ENCODE results near the gene PHKA1.

GRCh38 chrX:72634331-72634730 lies 79.8 kb downstream of the PHKA1 start:
- TF ChIP-seq CTCF (IDR thresholded peaks at IDR 0.05; ENCODE audit: extremely low read depth in 1 of 2, insufficient read depth in 1 of 2, low read depth in 1 of 2, low read length in 2 of 2) (no peak), EZH2 (IDR thresholded peaks at IDR 0.05; ENCODE audit: borderline replicate concordance, low read depth, low read length, severe bottlenecking) (no peak), MAX (IDR thresholded peaks at IDR 0.05; ENCODE audit: insufficient read depth, insufficient read length) (no peak)

All from endothelial cell of umbilical vein (primary cell).